Prostate gland (tissue), 2 donors: ENCODE data around the gene VASH2.
A peak's percentile ranks its signal among the peaks of the same experiment; 100 is the strongest.

ENCODE experiments used
- CTCF ChIP-seq, 4 experiments: fragments of 200-600 bp in 2 of 4; fragments of 450-650 bp in 2 of 4; sonication (generic) in 2 of 4; IDR thresholded peaks; 1 replicate in 3 of 4; 2 replicates in 1 of 4; pipeline ENCODE4 v1.5.1; 2016 to 2019; ENCODE audit warnings: antibody characterized with exemption in 4 of 4, mild to moderate bottlenecking in 2 of 4, moderate library complexity in 2 of 4
- POLR2A ChIP-seq: fragments of 450-650 bp; IDR thresholded peaks from one replicate; pipeline ENCODE4 v1.6.1; 2016; ENCODE audit warnings: antibody characterized with exemption, mild to moderate bottlenecking
- POLR2AphosphoS5 ChIP-seq: sonication (generic); formaldehyde crosslinking; IDR thresholded peaks from one replicate; pipeline ENCODE4 v1.6.1; 2017; ENCODE audit warnings: antibody characterized with exemption

- no peak for TF ChIP-seq CTCF (IDR thresholded peaks at IDR 0.05)
- peak; percentile 21 for TF ChIP-seq POLR2A
- peak; percentile 96 for TF ChIP-seq POLR2AphosphoS5
Observed at GRCh38 chr1:213015099-213016050, 65.0 kb downstream of the VASH2 start, which contains the start of gene ANGEL2.
